Naive B cell (primary cell): ENCODE results near the gene EEFSEC. TPM values are rescaled to one million over a fixed set of nuclear protein-coding genes. Genes with fewer than 3 reads are reported as not detected.

ENCODE experiments used
- ATAC-seq, 2 donors: fragments of 150-1000 bp; cut with Tn5 transposase; 2 replicates each; pipeline ENCODE4 v1.10.0; 2021; ENCODE audit warnings: low read depth in 2 of 2, mild to moderate bottlenecking in 2 of 2, moderate library complexity in 2 of 2
- DNase-seq: peaks from one replicate; pipeline ENCODE4 v3.0.0; 2022
- H3K27ac Mint-ChIP-seq, 6 donors: one replicate each; pipeline ENCODE4 v1.8.0; 2020 to 2022; ENCODE audit warnings: mild to moderate bottlenecking in 6 of 6, mixed read lengths in 6 of 6, moderate library complexity in 5 of 6, inconsistent platforms in 2 of 6
- H3K27me3 Mint-ChIP-seq, 3 donors: one replicate each; pipeline ENCODE4 v1.8.0; 2021 to 2022; ENCODE audit warnings: mixed read lengths in 3 of 3, mild to moderate bottlenecking in 1 of 3
- H3K36me3 Mint-ChIP-seq, 2 donors: one replicate each; pipeline ENCODE4 v1.8.0; 2020 to 2022; ENCODE audit warnings: mixed read lengths in 2 of 2, inconsistent platforms in 1 of 2, mild to moderate bottlenecking in 1 of 2
- H3K4me1 Mint-ChIP-seq, 3 donors: one replicate each; pipeline ENCODE4 v1.8.0; 2020 to 2022; ENCODE audit warnings: mixed read lengths in 3 of 3, inconsistent platforms in 1 of 3, mild to moderate bottlenecking in 1 of 3, moderate library complexity in 1 of 3
- H3K4me3 Mint-ChIP-seq, 8 donors: one replicate each; pipeline ENCODE4 v1.8.0; 2020 to 2022; ENCODE audit warnings: mild to moderate bottlenecking in 8 of 8, mixed read lengths in 8 of 8, moderate library complexity in 8 of 8, inconsistent platforms in 2 of 8
- H3K9me3 Mint-ChIP-seq, 7 donors: one replicate each; pipeline ENCODE4 v1.8.0; 2020 to 2022; ENCODE audit warnings: mixed read lengths in 7 of 7, mild to moderate bottlenecking in 5 of 7, inconsistent platforms in 2 of 7, moderate library complexity in 1 of 7
- polyA plus RNA-seq, 6 donors: library from polyadenylated mRNA; unstranded; fragments of 300-500 nt; fragmentation: Illumina TruSeq; gene quantifications; one replicate each; pipeline ENCODE4 v1.2.3, GENCODE V29; 2021; ENCODE audit warnings: low read depth in 6 of 6

EEFSEC gene
- polyA plus RNA-seq, 6 donors from 2014 or later, result 8.5 to 24.0 (median 20.1) TPM

DNA sequence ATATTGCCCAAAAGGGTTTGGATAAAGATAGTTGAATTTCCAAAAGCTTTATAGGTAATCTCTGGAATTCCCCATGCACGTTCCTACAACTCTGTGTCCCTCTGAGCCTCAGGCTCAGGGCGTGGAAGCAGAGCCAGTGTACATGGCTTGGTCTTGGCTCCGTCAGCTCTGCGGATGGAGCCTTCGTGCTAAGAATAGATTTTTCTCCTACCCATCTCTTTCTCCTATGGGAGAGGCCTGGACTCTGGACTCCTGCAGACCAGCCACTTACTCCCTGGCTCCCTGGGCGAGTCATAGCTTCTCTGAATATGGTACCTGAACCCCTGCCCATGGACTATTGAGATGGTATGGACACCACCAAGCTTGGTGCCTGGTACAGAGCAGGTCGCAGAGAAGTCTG is 99.9 kb downstream of the EEFSEC start:
- DNase-seq (no peak), ATAC-seq (no peak)
- Mint-ChIP-seq H3K4me1 (peaks cover 11 to 26% (median 21%) of the 10 kb centered on the region in 3 donors), H3K27me3 (no peaks in the 10 kb centered on the region), H3K9me3 (peaks cover 0 to 7% (median 3%) of the 10 kb centered on the region in 7 donors), H3K4me3 (no peak overlapping the region), H3K27ac (no peak overlapping the region), H3K36me3 (peaks cover 47 to 52% of the 10 kb centered on the region in 2 donors)

DNA sequence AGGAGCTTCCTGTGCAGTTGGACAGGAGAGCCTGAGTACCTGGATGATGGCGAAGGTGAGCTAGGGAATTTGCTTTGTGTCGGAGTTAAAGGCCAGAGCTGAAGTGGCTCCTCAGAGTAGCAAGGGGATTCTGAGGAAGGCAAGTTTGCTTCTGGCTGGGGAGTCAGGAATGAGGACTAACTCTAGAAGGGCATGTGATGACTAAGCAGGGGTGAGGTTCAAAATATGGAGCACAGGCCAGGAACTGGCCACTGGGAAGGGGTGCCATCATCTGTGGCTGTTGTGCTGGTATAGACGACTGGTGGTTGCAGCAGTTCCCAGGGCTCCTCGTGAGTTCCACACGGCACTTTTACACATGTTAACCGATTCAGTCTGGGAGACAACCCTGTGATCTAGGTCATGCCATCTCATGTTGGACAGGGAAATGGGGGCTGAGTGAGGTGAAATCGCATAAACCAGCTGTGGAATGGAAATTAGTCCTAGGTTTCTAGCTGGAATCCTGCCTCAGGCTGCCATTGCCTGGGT is 100.8 kb downstream of the EEFSEC start:
- H3K4me3 Mint-ChIP-seq, result no peak overlapping the region
- H3K4me1 Mint-ChIP-seq, result peaks cover 11 to 26% (median 21%) of the 10 kb centered on the region in 3 donors
- DNase-seq (no peak), ATAC-seq (no peak)
- H3K36me3 Mint-ChIP-seq, result peaks cover 43 to 56% of the 10 kb centered on the region in 2 donors
- H3K27ac Mint-ChIP-seq, result no peak overlapping the region
- peaks cover 0 to 10% (median 4%) of the 10 kb centered on the region in 7 donors for H3K9me3 Mint-ChIP-seq
- H3K27me3 Mint-ChIP-seq, result no peaks in the 10 kb centered on the region

- H3K9me3 Mint-ChIP-seq, result peaks cover 0 to 15% (median 8%) of the 10 kb centered on the region in 7 donors
- H3K27ac Mint-ChIP-seq, result no peak overlapping the region
- ATAC-seq (no peak), DNase-seq (no peak)
- H3K36me3 Mint-ChIP-seq, result peaks cover 41 to 59% of the 10 kb centered on the region in 2 donors
- H3K4me1 Mint-ChIP-seq, result peaks cover 8 to 26% (median 21%) of the 10 kb centered on the region in 3 donors
- no peak overlapping the region for H3K4me3 Mint-ChIP-seq
- no peaks in the 10 kb centered on the region for H3K27me3 Mint-ChIP-seq
These were observed 101.7 kb downstream of the EEFSEC start for GRCh38 chr3:128254967-128255366.

- Mint-ChIP-seq H3K4me3 (no peak overlapping the region), H3K9me3 (peaks cover 0 to 20% (median 17%) of the 10 kb centered on the region in 7 donors), H3K4me1 (peaks cover 8 to 26% (median 21%) of the 10 kb centered on the region in 3 donors), H3K27ac (peak overlapping the region in 1 of 6 donors; percentile 20), H3K36me3 (peaks cover 37 to 53% of the 10 kb centered on the region in 2 donors), H3K27me3 (no peaks in the 10 kb centered on the region)
- DNase-seq (no peak), ATAC-seq (no peak)
These were observed 102.8 kb downstream of the EEFSEC start for GRCh38 chr3:128256131-128256530.

DNA sequence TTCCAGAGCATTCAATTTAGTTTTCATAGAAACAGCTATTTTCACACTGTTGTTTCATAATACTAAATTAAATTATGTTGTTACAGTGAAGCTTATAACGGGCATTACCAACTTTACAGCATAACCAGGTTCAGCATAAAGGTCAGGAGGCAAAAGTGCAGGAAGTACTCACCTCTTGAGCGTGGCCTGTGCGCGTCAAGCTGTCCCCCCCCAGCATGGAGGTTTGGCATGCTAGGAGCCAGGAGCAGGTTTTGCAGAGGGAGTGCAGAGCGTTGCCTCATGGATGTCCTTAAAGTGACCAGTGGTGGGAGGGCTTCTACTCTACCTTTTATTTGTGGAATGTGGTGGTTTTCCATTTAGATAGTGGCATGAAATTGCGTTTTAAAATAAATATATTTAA is 104.4 kb downstream of the EEFSEC start:
- Mint-ChIP-seq H3K9me3 (peaks cover 0 to 26% (median 17%) of the 10 kb centered on the region in 7 donors), H3K4me1 (peaks cover 8 to 26% (median 21%) of the 10 kb centered on the region in 3 donors), H3K27me3 (no peaks in the 10 kb centered on the region), H3K27ac (peak overlapping the region in 1 of 6 donors; percentile 71), H3K4me3 (no peak overlapping the region), H3K36me3 (peaks cover 28 to 64% of the 10 kb centered on the region in 2 donors)
- ATAC-seq, result no peak
- DNase-seq, result no peak

DNA sequence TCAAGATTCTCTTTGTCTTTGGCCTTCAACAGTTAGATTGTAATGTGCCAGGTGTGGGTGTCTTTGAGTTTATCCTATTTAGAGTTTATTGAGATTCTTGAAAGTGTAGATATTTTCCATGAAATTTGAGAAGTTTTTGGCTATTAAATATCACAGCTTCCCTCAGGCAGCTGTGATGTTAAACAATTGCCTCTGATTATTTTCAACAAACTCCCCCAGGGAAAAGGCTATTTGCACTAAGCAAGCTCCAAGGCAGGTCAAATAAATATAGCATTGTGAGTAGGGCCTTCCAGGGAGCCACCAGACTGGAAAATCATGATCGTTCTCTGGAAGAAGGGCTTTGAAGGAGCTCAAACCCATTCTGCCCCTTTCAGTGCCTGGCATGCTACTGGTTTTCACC is 107.0 kb downstream of the EEFSEC start:
- Mint-ChIP-seq H3K9me3 (peaks cover 0 to 26% (median 17%) of the 10 kb centered on the region in 7 donors), H3K4me3 (no peak overlapping the region), H3K36me3 (peaks cover 28 to 63% of the 10 kb centered on the region in 2 donors), H3K4me1 (peaks cover 5 to 7% (median 7%) of the 10 kb centered on the region in 3 donors), H3K27me3 (no peaks in the 10 kb centered on the region), H3K27ac (no peak overlapping the region)
- DNase-seq, result no peak
- ATAC-seq, result no peak

DNA sequence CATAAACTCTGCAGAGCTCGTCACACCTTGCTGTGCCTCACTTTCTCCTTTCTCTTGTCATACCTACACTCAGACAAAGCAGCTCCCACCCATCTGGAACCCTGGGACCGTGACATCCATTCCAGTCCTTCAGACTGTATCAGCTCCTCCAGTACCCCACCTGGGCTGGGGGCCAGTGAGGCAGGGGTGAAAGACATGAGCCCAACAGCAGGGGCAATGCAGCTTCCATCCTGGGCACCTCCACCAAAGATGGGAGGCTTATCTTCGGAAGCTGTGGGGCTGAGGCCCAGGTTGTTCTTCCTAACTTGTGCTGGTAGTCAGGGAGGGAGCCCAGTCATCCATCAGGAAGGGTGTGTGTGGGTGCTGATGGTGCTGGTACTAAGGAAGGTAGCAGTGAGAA is 109.2 kb downstream of the EEFSEC start:
- peaks cover 0 to 26% (median 17%) of the 10 kb centered on the region in 7 donors for H3K9me3 Mint-ChIP-seq
- ATAC-seq, result no peak
- no peaks in the 10 kb centered on the region for H3K27me3 Mint-ChIP-seq
- no peak overlapping the region for H3K27ac Mint-ChIP-seq
- no peak for DNase-seq
- peaks cover 24 to 60% of the 10 kb centered on the region in 2 donors for H3K36me3 Mint-ChIP-seq
- H3K4me1 Mint-ChIP-seq, result peaks cover 0 to 5% (median 0%) of the 10 kb centered on the region in 3 donors
- peak overlapping the region in 1 of 8 donors; percentile 42 for H3K4me3 Mint-ChIP-seq

DNA sequence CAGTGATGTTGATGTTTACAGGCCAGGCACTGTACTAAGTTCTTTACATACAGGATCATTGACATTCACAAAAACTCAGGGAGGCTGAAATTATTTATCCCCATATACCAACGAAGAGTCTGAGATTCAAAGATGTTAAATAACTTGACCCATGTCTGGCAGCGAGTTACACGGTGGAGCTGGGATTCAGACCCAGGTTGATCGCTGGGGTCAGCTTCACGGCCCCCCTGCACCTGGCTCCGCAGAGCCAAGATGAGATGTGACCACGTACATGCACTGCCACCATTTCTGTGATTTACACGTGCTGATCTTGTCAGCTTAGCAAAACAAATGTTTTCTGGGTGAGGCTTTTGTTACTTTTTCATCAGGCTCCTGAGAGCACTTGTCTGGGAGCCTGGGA is 109.8 kb downstream of the EEFSEC start:
- H3K27ac Mint-ChIP-seq, result no peak overlapping the region
- DNase-seq (no peak), ATAC-seq (no peak)
- peaks cover 28 to 57% of the 10 kb centered on the region in 2 donors for H3K36me3 Mint-ChIP-seq
- H3K27me3 Mint-ChIP-seq, result no peaks in the 10 kb centered on the region
- peaks cover 0 to 5% (median 0%) of the 10 kb centered on the region in 3 donors for H3K4me1 Mint-ChIP-seq
- no peak overlapping the region for H3K4me3 Mint-ChIP-seq
- peaks cover 0 to 25% (median 17%) of the 10 kb centered on the region in 7 donors for H3K9me3 Mint-ChIP-seq

- Mint-ChIP-seq H3K27me3 (no peaks in the 10 kb centered on the region), H3K4me1 (peaks cover 0 to 5% (median 0%) of the 10 kb centered on the region in 3 donors), H3K36me3 (peaks cover 34 to 58% of the 10 kb centered on the region in 2 donors), H3K9me3 (peaks cover 0 to 22% (median 17%) of the 10 kb centered on the region in 7 donors), H3K4me3 (no peak overlapping the region), H3K27ac (peak overlapping the region in 1 of 6 donors; percentile 65)
- no peak for ATAC-seq
- no peak for DNase-seq
These were observed 110.7 kb downstream of the EEFSEC start for GRCh38 chr3:128263946-128264345.

DNA sequence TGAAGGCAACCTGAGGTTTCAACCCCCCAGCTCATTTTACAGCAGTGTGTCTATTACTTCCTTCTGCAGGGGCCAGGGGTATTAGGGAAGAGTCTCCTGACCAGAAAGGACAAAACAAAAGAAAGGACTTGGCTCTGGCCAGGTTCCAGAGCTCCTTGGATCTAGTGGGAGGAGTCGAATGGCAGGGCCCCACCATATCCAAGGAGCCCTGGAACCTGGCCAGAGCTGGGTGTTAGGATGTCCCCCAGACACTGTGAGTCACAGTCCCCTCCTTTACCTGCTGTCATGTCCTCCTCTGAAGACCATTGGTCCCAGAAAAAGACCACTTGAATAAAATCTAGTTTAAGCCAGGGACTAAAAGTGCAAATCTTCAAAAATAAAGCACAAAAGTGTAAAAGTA is 113.2 kb downstream of the EEFSEC start:
- ATAC-seq (no peak), DNase-seq (no peak)
- Mint-ChIP-seq H3K36me3 (peaks cover 20 to 44% of the 10 kb centered on the region in 2 donors), H3K9me3 (peaks cover 0 to 4% (median under 1%) of the 10 kb centered on the region in 7 donors), H3K27me3 (no peaks in the 10 kb centered on the region), H3K4me3 (no peak overlapping the region), H3K4me1 (peaks cover 0 to 11% (median 0%) of the 10 kb centered on the region in 3 donors), H3K27ac (peak overlapping the region in 1 of 6 donors; percentile 82)

- peak overlapping the region in 2 of 6 donors; percentile 41 to 56 for H3K27ac Mint-ChIP-seq
These were observed 114.3 kb downstream of the EEFSEC start for GRCh38 chr3:128267541-128267940.

DNA sequence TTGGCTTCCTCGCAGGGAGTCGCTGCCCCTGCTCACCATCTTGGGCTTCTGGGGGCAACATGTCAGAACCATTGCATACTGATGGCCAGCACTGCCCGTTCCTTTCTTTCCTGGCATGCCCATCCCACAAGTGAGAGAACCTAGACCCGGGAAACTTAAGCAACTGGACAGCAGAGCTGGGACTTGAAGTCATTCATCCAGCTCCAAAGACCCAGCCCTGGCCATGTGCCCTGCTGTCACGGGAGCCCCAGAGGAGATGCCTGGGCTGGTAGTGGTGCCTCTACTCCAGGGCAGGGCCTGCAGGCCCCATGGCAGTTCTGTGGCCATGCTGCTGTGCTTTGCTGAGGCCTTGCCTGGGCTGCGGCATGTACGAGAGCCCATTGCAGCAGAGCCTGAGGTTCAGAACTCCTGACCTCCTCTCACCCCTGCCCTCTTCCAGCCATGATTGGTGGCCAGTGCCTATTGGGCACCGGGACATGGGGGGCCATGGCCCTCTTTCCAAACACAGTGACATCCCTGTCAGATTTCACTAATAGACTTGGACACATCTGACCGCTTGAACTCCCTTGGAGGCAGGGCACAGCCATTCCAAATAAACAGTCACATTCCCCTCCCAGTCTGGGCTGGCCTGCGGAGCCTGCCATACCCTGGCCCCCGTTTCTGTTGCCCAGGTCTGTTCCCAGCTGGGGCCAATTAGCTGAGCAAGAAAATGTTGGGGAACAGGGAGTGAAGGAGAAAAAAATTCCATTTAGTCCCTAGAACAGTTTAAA is 115.9 kb downstream of the EEFSEC start:
- ATAC-seq, result no peak

More at GRCh38 chr3:128267541-128267940, 114.3 kb downstream of the EEFSEC start:
- Mint-ChIP-seq H3K9me3 (no peaks in the 10 kb centered on the region), H3K27me3 (no peaks in the 10 kb centered on the region), H3K4me3 (no peak overlapping the region), H3K36me3 (peaks cover 30 to 43% of the 10 kb centered on the region in 2 donors), H3K4me1 (peaks cover 0 to 11% (median 0%) of the 10 kb centered on the region in 3 donors)
- ATAC-seq (no peak), DNase-seq (no peak)

DNA sequence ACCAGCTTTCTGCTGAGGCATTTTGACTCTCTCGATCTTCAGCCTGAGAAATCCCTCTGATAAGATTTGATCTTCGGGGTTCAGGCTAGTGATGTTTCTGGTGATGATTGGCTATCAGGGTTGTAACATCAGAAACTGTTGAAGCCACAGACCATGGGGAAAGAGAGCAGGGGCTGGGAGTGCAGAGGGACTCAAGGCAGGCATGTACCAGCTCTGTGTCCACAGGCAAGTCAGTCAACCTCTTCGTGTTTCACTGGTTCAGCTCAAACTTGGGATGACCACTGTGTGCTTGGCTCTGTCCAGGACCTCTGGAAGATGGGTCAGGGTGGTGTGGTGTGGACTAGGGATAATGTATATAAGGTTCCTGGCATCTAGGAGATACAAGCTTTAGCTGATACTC is 116.5 kb downstream of the EEFSEC start:
- H3K27ac Mint-ChIP-seq, result peak overlapping the region in 1 of 6 donors; percentile 50
- peaks cover 30 to 33% of the 10 kb centered on the region in 2 donors for H3K36me3 Mint-ChIP-seq
- no peak overlapping the region for H3K4me3 Mint-ChIP-seq

More for the DNA sequence above, 115.9 kb downstream of the EEFSEC start:
- H3K4me3 Mint-ChIP-seq, result no peak overlapping the region
- peaks cover 0 to 11% (median 0%) of the 10 kb centered on the region in 3 donors for H3K4me1 Mint-ChIP-seq
- H3K27me3 Mint-ChIP-seq, result no peaks in the 10 kb centered on the region
- H3K27ac Mint-ChIP-seq, result no peak overlapping the region
- no peaks in the 10 kb centered on the region for H3K9me3 Mint-ChIP-seq
- H3K36me3 Mint-ChIP-seq, result peaks cover 33 to 36% of the 10 kb centered on the region in 2 donors
- no peak for DNase-seq

More for the DNA sequence above, 116.5 kb downstream of the EEFSEC start:
- DNase-seq, result no peak
- H3K4me1 Mint-ChIP-seq, result peaks cover 0 to 11% (median 0%) of the 10 kb centered on the region in 3 donors
- no peaks in the 10 kb centered on the region for H3K9me3 Mint-ChIP-seq
- ATAC-seq, result no peak
- no peaks in the 10 kb centered on the region for H3K27me3 Mint-ChIP-seq
